HEK293 (cell line): ENCODE results near the gene DNAL4.
A peak's percentile ranks its signal among the peaks of the same experiment; 100 is the strongest.

Source experiments
- KLF8 ChIP-seq: fragments of 450-650 bp; formaldehyde crosslinking; IDR thresholded peaks from 2 replicates; pipeline ENCODE4 v1.5.1; 2016; ENCODE audit warnings: missing biosample characterization, missing genetic modification characterization
- OSR2 ChIP-seq: fragments of 450-650 bp; formaldehyde crosslinking; IDR thresholded peaks from 2 replicates; pipeline ENCODE4 v1.5.1; 2016; ENCODE audit warnings: missing biosample characterization, missing genetic modification characterization
- SALL2 ChIP-seq: fragments of 450-650 bp; formaldehyde crosslinking; IDR thresholded peaks from 2 replicates; pipeline ENCODE4 v1.5.0; 2017; ENCODE audit warnings: missing biosample characterization, mild to moderate bottlenecking, missing genetic modification characterization, borderline replicate concordance
- SCRT1 ChIP-seq: fragments of 450-650 bp; formaldehyde crosslinking; IDR thresholded peaks from 2 replicates; pipeline ENCODE4 v1.5.1; 2016; ENCODE audit warnings: missing biosample characterization, missing genetic modification characterization, borderline replicate concordance
- SP2 ChIP-seq: fragments of 450-650 bp; formaldehyde crosslinking; IDR thresholded peaks from 2 replicates; pipeline ENCODE4 v1.5.1; 2016; ENCODE audit warnings: missing biosample characterization, missing genetic modification characterization
- SP3 ChIP-seq: fragments of 450-650 bp; formaldehyde crosslinking; IDR thresholded peaks from 2 replicates; pipeline ENCODE4 v1.5.1; 2016; ENCODE audit warnings: missing biosample characterization, missing genetic modification characterization
- YY2 ChIP-seq: fragments of 450-650 bp; formaldehyde crosslinking; IDR thresholded peaks from 2 replicates; pipeline ENCODE4 v1.5.1; 2016; ENCODE audit warnings: missing biosample characterization, missing genetic modification characterization
- ZFHX2 ChIP-seq: fragments of 450-650 bp; formaldehyde crosslinking; conservative IDR thresholded peaks from 2 replicates; pipeline ENCODE4 v1.5.1; 2016; ENCODE audit warnings: missing biosample characterization, missing genetic modification characterization
- ZNF10 ChIP-seq: fragments of 450-650 bp; formaldehyde crosslinking; IDR thresholded peaks from 2 replicates; pipeline ENCODE4 v1.5.1; 2017; ENCODE audit warnings: missing biosample characterization, missing genetic modification characterization
- ZNF169 ChIP-seq: fragments of 450-650 bp; formaldehyde crosslinking; IDR thresholded peaks from 2 replicates; pipeline ENCODE4 v1.5.1; 2016; ENCODE audit warnings: missing biosample characterization, missing genetic modification characterization
- ZNF214 ChIP-seq: fragments of 450-650 bp; formaldehyde crosslinking; IDR thresholded peaks from 2 replicates; pipeline ENCODE4 v1.5.1; 2017; ENCODE audit warnings: missing biosample characterization, mild to moderate bottlenecking, missing genetic modification characterization, borderline replicate concordance
- ZNF223 ChIP-seq: fragments of 450-650 bp; formaldehyde crosslinking; IDR thresholded peaks from 2 replicates; pipeline ENCODE4 v1.5.1; 2016; ENCODE audit warnings: missing biosample characterization, missing genetic modification characterization
- ZNF248 ChIP-seq: fragments of 450-650 bp; formaldehyde crosslinking; IDR thresholded peaks from 2 replicates; pipeline ENCODE4 v1.5.1; 2017; ENCODE audit warnings: missing biosample characterization, missing genetic modification characterization
- ZNF335 ChIP-seq: fragments of 450-650 bp; formaldehyde crosslinking; conservative IDR thresholded peaks from 2 replicates; pipeline ENCODE4 v1.5.1; 2016; ENCODE audit warnings: missing biosample characterization, missing genetic modification characterization
- ZNF354C ChIP-seq: fragments of 450-650 bp; formaldehyde crosslinking; IDR thresholded peaks from 2 replicates; pipeline ENCODE4 v1.5.1; 2016; ENCODE audit warnings: missing biosample characterization, missing genetic modification characterization, low read depth, borderline replicate concordance
- ZNF501 ChIP-seq: fragments of 450-650 bp; formaldehyde crosslinking; IDR thresholded peaks from 2 replicates; pipeline ENCODE4 v1.5.1; 2016; ENCODE audit warnings: missing biosample characterization, missing genetic modification characterization
- ZNF514 ChIP-seq: fragments of 450-650 bp; formaldehyde crosslinking; IDR thresholded peaks from 2 replicates; pipeline ENCODE4 v1.5.1; 2016; ENCODE audit warnings: missing biosample characterization, missing genetic modification characterization
- ZNF585B ChIP-seq: fragments of 450-650 bp; formaldehyde crosslinking; IDR thresholded peaks from 2 replicates; pipeline ENCODE4 v1.5.1; 2016; ENCODE audit warnings: missing biosample characterization, missing genetic modification characterization
- ZNF626 ChIP-seq: fragments of 450-650 bp; sonication (Bioruptor Pico); formaldehyde crosslinking; IDR thresholded peaks from 2 replicates; pipeline ENCODE4 v1.5.1; 2018; ENCODE audit warnings: missing biosample characterization, missing genetic modification characterization, inconsistent platforms
- ZNF660 ChIP-seq: fragments of 450-650 bp; IDR thresholded peaks from 2 replicates; pipeline ENCODE4 v1.5.1; 2018; ENCODE audit warnings: missing biosample characterization, mild to moderate bottlenecking, missing genetic modification characterization
- ZNF777 ChIP-seq: fragments of 450-650 bp; formaldehyde crosslinking; IDR thresholded peaks from 2 replicates; pipeline ENCODE4 v1.5.1; 2017; ENCODE audit warnings: missing biosample characterization, missing genetic modification characterization, borderline replicate concordance
- ZNF837 ChIP-seq: fragments of 450-650 bp; formaldehyde crosslinking; IDR thresholded peaks from 2 replicates; pipeline ENCODE4 v1.5.1; 2016; ENCODE audit warnings: missing biosample characterization, missing genetic modification characterization
- ZSCAN30 ChIP-seq: fragments of 450-650 bp; IDR thresholded peaks from 2 replicates; pipeline ENCODE4 v1.5.1; 2018; ENCODE audit warnings: missing biosample characterization, mild to moderate bottlenecking, missing genetic modification characterization, moderate library complexity
- TF ChIP-seq, protein P1 (sequence below): fragments of 450-650 bp; formaldehyde crosslinking; IDR thresholded peaks from 2 replicates; pipeline ENCODE4 v1.5.1; 2016; ENCODE audit warnings: missing biosample characterization, missing genetic modification characterization
- TF ChIP-seq, protein P2 (sequence below): fragments of 450-650 bp; formaldehyde crosslinking; IDR thresholded peaks from 2 replicates; pipeline ENCODE4 v1.5.1; 2017; ENCODE audit warnings: missing biosample characterization, missing genetic modification characterization
- TF ChIP-seq, protein P3 (sequence below): fragments of 450-650 bp; formaldehyde crosslinking; IDR thresholded peaks from 2 replicates; pipeline ENCODE4 v1.5.1; 2017; ENCODE audit warnings: missing biosample characterization, missing genetic modification characterization
- TF ChIP-seq, protein P4 (sequence below): fragments of 450-650 bp; formaldehyde crosslinking; IDR thresholded peaks from 2 replicates; pipeline ENCODE4 v1.5.1; 2016; ENCODE audit warnings: missing biosample characterization, missing genetic modification characterization
- TF ChIP-seq, protein P5 (sequence below): fragments of 450-650 bp; formaldehyde crosslinking; IDR thresholded peaks from 2 replicates; pipeline ENCODE4; 2016; ENCODE audit warnings: missing biosample characterization, missing genetic modification characterization

DNAL4 gene

DNA sequence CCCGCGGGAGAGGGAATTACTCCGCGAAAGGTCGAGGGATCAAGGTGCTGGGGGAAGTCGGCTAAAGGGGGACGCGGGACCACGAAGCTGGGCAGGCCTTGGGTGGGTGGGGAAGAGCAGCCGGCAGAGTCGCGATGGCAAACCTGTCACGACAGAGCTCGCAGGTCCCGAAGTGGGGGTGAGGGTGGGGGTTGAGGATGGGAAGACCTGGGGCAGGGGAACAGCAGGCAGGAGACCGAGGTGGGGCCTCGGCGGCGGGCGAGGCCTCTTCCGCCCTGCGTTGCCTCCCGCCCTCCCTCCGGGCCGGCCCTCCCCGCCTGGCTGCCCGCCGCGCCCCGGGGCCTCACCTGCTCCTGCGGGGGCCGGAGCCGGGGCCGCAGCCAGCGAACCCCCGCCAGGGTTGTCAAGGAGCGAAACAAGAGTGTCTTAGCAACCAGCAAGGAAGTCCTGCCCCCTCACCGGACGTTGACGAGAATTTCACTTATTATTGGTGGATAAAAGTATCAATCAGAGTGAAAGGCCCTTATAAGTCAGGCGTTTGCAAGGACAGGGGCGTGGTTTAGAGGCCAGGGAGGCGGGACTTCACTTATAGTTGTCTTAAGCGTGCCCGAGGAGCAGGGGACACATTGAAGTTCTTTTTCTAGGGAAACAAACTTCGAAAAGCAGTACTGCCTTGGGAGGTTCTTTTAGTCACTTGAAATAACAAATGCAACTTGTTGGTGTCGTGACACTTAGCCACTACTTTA, at the start of gene DNAL4 (continued):
- TF ChIP-seq, protein P1, sequence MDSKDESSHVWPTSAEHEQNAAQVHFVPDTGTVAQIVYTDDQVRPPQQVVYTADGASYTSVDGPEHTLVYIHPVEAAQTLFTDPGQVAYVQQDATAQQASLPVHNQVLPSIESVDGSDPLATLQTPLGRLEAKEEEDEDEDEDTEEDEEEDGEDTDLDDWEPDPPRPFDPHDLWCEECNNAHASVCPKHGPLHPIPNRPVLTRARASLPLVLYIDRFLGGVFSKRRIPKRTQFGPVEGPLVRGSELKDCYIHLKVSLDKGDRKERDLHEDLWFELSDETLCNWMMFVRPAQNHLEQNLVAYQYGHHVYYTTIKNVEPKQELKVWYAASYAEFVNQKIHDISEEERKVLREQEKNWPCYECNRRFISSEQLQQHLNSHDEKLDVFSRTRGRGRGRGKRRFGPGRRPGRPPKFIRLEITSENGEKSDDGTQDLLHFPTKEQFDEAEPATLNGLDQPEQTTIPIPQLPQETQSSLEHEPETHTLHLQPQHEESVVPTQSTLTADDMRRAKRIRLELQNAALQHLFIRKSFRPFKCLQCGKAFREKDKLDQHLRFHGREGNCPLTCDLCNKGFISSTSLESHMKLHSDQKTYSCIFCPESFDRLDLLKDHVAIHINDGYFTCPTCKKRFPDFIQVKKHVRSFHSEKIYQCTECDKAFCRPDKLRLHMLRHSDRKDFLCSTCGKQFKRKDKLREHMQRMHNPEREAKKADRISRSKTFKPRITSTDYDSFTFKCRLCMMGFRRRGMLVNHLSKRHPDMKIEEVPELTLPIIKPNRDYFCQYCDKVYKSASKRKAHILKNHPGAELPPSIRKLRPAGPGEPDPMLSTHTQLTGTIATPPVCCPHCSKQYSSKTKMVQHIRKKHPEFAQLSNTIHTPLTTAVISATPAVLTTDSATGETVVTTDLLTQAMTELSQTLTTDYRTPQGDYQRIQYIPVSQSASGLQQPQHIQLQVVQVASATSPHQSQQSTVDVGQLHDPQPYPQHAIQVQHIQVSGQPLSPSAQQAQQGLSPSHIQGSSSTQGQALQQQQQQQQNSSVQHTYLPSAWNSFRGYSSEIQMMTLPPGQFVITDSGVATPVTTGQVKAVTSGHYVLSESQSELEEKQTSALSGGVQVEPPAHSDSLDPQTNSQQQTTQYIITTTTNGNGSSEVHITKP (tag by site-specific recombination), result no peak
- TF ChIP-seq ZNF660 (tag by site-specific recombination) (peak; percentile 16; the same call in 1 of the 2 replicates), ZNF501 (no peak), ZNF777 (tag by site-specific recombination) (no peak), ZNF169 (tag by site-specific recombination) (no peak), ZNF837 (no peak), ZNF585B (tag by site-specific recombination) (no peak), SP3 (peak; percentile 80), ZNF248 (tag by site-specific recombination) (no peak), ZNF10 (tag by site-specific recombination) (no peak), SALL2 (no peak), ZFHX2 (tag by site-specific recombination) (peak; percentile 41; the same call in 1 of the 2 replicates), YY2 (tag by site-specific recombination) (no peak), ZNF214 (tag by site-specific recombination) (no peak), ZNF335 (tag by site-specific recombination) (peak; percentile 94), ZNF626 (tag by site-specific recombination) (no peak), SCRT1 (tag by site-specific recombination) (no peak), ZNF514 (tag by site-specific recombination) (no peak), SP2 (peak; percentile 93), OSR2 (tag by site-specific recombination) (no peak), ZNF223 (no peak), KLF8 (tag by site-specific recombination) (no peak), ZSCAN30 (tag by site-specific recombination) (peak; percentile 70), ZNF354C (tag by site-specific recombination) (no peak)
- TF ChIP-seq, protein P2, sequence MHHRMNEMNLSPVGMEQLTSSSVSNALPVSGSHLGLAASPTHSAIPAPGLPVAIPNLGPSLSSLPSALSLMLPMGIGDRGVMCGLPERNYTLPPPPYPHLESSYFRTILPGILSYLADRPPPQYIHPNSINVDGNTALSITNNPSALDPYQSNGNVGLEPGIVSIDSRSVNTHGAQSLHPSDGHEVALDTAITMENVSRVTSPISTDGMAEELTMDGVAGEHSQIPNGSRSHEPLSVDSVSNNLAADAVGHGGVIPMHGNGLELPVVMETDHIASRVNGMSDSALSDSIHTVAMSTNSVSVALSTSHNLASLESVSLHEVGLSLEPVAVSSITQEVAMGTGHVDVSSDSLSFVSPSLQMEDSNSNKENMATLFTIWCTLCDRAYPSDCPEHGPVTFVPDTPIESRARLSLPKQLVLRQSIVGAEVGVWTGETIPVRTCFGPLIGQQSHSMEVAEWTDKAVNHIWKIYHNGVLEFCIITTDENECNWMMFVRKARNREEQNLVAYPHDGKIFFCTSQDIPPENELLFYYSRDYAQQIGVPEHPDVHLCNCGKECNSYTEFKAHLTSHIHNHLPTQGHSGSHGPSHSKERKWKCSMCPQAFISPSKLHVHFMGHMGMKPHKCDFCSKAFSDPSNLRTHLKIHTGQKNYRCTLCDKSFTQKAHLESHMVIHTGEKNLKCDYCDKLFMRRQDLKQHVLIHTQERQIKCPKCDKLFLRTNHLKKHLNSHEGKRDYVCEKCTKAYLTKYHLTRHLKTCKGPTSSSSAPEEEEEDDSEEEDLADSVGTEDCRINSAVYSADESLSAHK, result peak; percentile 49; the same call in 1 of the 2 replicates
- TF ChIP-seq, protein P3, sequence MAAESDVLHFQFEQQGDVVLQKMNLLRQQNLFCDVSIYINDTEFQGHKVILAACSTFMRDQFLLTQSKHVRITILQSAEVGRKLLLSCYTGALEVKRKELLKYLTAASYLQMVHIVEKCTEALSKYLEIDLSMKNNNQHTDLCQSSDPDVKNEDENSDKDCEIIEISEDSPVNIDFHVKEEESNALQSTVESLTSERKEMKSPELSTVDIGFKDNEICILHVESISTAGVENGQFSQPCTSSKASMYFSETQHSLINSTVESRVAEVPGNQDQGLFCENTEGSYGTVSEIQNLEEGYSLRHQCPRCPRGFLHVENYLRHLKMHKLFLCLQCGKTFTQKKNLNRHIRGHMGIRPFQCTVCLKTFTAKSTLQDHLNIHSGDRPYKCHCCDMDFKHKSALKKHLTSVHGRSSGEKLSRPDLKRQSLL (tag by site-specific recombination), result no peak
- TF ChIP-seq, protein P4, sequence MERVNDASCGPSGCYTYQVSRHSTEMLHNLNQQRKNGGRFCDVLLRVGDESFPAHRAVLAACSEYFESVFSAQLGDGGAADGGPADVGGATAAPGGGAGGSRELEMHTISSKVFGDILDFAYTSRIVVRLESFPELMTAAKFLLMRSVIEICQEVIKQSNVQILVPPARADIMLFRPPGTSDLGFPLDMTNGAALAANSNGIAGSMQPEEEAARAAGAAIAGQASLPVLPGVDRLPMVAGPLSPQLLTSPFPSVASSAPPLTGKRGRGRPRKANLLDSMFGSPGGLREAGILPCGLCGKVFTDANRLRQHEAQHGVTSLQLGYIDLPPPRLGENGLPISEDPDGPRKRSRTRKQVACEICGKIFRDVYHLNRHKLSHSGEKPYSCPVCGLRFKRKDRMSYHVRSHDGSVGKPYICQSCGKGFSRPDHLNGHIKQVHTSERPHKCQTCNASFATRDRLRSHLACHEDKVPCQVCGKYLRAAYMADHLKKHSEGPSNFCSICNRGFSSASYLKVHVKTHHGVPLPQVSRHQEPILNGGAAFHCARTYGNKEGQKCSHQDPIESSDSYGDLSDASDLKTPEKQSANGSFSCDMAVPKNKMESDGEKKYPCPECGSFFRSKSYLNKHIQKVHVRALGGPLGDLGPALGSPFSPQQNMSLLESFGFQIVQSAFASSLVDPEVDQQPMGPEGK (tag by site-specific recombination), result 0 out of 2 replicates have a peak, but pooled peaks have one; percentile 34
- TF ChIP-seq, protein P5, sequence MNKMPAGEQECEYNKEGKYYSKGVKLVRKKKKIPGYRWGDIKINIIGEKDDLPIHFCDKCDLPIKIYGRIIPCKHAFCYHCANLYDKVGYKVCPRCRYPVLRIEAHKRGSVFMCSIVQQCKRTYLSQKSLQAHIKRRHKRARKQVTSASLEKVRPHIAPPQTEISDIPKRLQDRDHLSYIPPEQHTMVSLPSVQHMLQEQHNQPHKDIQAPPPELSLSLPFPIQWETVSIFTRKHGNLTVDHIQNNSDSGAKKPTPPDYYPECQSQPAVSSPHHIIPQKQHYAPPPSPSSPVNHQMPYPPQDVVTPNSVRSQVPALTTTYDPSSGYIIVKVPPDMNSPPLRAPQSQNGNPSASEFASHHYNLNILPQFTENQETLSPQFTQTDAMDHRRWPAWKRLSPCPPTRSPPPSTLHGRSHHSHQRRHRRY, result no peak
